ENCODE data around the gene SLC6A2. TPM values are rescaled to one million over a fixed set of nuclear protein-coding genes. Genes with fewer than 3 reads are reported as not detected.
A peak's percentile ranks its signal among the peaks of the same experiment; 100 is the strongest.

Gene SLC6A2
- total and polyA plus RNA-seq, 8 donors, result 0.09 to 0.52 (median 0.25) TPM; not detected in 5

DNA sequence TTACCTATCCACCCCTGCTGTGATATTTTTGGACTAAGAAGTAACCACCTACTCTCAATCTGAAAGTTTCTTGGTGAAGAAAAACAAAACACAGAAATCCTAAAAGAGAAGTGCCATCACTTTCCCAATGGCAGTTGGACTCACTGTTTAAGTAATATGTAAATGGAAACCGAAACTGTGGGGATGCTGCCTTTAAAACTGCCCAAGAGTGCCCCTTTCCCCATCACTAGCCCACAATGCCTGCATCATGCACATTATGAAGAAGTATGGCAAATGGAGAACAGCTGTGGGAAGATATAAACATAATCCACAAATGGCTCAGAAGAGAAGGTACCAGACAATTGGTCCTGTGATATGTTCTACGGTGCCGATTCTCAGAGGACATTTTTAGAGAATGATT, 33.5 kb upstream of the SLC6A2 start:
- no peak for ATAC-seq
- WGBS, 2 donors, result 74 to 79% methylated on average over 3 of the region's 3 CpGs
- intact Hi-C loops (cut with DNase I), result no loop called here
- Histone ChIP-seq H3K36me3 (no peaks in the 10 kb centered on the region), H3K4me3 (no peak overlapping the region), H3K4me1 (peaks cover 4 to 12% (median 6%) of the 10 kb centered on the region in 3 donors), H3K27ac (no peak overlapping the region), H3K9me3 (no peaks in the 10 kb centered on the region), H3K27me3 (no peaks in the 10 kb centered on the region)
- TF ChIP-seq, protein P1, sequence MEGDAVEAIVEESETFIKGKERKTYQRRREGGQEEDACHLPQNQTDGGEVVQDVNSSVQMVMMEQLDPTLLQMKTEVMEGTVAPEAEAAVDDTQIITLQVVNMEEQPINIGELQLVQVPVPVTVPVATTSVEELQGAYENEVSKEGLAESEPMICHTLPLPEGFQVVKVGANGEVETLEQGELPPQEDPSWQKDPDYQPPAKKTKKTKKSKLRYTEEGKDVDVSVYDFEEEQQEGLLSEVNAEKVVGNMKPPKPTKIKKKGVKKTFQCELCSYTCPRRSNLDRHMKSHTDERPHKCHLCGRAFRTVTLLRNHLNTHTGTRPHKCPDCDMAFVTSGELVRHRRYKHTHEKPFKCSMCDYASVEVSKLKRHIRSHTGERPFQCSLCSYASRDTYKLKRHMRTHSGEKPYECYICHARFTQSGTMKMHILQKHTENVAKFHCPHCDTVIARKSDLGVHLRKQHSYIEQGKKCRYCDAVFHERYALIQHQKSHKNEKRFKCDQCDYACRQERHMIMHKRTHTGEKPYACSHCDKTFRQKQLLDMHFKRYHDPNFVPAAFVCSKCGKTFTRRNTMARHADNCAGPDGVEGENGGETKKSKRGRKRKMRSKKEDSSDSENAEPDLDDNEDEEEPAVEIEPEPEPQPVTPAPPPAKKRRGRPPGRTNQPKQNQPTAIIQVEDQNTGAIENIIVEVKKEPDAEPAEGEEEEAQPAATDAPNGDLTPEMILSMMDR (IDR thresholded peaks at IDR 0.05), result no peak
- FAIRE-seq, result no peak
- DNase-seq, result no peak

DNA sequence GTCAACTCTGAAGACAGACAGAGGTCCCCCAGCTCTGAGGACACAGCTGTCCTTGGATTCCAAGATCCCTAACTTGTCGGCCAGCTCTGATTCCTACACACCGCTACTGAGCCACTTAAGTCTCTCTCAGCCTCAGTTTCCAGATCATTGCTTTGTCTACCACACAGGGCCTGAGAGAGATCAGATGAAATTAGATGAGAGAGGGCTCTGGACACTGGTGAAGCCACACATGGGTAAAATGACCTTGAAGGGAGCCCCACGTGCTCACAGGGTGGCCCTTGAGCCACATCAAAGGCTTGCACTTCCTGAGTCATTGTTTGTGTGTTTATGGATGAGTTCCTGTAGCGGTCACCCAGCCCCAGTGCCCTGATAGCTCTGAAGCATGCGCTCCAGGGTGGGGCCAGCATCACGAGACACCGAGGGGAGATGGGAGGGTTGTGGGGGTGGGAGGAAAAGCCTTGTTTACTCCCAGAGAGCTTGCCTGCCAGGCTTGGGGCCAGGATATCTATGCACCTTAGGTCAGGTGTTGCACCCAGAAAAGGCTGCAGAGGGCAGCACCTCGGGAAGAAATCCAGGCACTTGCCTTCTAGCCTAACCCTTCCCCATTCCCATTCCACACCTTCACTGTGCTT, 32.7 kb upstream of the SLC6A2 start:
- Histone ChIP-seq H3K27ac (no peak overlapping the region), H3K27me3 (no peaks in the 10 kb centered on the region), H3K9me3 (no peaks in the 10 kb centered on the region), H3K4me3 (no peak overlapping the region), H3K4me1 (peaks cover 4 to 12% (median 6%) of the 10 kb centered on the region in 3 donors), H3K36me3 (no peaks in the 10 kb centered on the region)
- DNase-seq, result no peak
- peak in 3 of 4 donors; percentile 48 to 67 (median 59) for ATAC-seq
- no peak for FAIRE-seq
- WGBS, 2 donors, result 42 to 46% methylated on average over 8 of the region's 8 CpGs
- TF ChIP-seq, protein P1 (IDR thresholded peaks at IDR 0.05), result no peak
- intact Hi-C loops (cut with DNase I), result no loop called here

DNA sequence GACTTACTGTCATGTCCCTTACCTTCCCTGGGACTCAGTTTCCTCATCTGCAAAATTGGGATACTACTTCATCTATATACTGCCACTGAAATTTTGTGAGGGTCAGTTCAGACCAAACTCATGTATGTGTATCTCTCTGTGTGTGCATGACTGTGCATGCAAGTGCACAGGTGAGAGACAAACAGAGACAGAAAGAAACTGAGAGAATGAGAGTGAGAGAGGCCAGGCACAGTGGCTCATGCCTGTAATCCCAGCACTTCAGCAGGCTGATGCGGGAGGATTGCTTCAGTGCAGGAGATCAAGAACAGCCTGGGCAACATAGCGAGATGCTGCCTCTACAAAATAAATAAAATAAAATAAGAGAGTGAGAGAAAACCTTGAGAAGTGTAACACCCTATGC, 32.1 kb upstream of the SLC6A2 start:
- 79 to 84% methylated on average over 2 of the region's 2 CpGs for WGBS, 2 donors
- H3K27me3 ChIP-seq, result no peaks in the 10 kb centered on the region
- FAIRE-seq, result no peak

DNA sequence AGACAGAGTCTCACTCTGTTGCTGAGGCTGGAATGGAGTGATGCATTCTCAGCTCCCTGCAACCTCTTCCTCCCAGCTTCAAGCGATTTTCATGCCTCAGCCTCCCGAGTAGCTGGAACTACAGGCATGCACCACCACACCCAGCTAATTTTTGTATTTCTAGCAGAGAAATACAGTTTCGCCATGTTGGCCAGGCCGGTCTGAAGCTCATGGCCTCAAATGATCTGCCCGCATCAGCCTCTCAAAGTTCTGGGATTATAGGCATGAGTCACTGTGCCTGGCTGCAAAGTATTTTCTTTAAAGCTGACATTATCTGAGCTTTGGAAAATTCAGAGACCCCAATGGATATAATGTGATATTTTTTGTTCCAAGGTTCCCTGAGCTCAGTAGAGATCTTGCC, 31.1 kb upstream of the SLC6A2 start:
- DNase-seq, result no peak
- Histone ChIP-seq H3K27ac (no peak overlapping the region), H3K4me3 (no peak overlapping the region), H3K27me3 (no peaks in the 10 kb centered on the region), H3K4me1 (peaks cover 4 to 12% (median 6%) of the 10 kb centered on the region in 3 donors), H3K9me3 (no peaks in the 10 kb centered on the region), H3K36me3 (no peaks in the 10 kb centered on the region)
- intact Hi-C loops (cut with DNase I), result no loop called here
- TF ChIP-seq, protein P1 (IDR thresholded peaks at IDR 0.05), result no peak
- no peak for ATAC-seq
- WGBS, 2 donors, result 86 to 93% methylated on average over 5 of the region's 5 CpGs
- no peak for FAIRE-seq

More for the DNA sequence above, 32.1 kb upstream of the SLC6A2 start:
- Histone ChIP-seq H3K4me1 (peaks cover 4 to 12% (median 6%) of the 10 kb centered on the region in 3 donors), H3K9me3 (no peaks in the 10 kb centered on the region), H3K27ac (no peak overlapping the region), H3K4me3 (no peak overlapping the region), H3K36me3 (no peaks in the 10 kb centered on the region)
- ATAC-seq (no peak), DNase-seq (no peak)
- intact Hi-C loops (cut with DNase I), result no loop called here
- TF ChIP-seq, protein P1 (IDR thresholded peaks at IDR 0.05), result no peak

DNA sequence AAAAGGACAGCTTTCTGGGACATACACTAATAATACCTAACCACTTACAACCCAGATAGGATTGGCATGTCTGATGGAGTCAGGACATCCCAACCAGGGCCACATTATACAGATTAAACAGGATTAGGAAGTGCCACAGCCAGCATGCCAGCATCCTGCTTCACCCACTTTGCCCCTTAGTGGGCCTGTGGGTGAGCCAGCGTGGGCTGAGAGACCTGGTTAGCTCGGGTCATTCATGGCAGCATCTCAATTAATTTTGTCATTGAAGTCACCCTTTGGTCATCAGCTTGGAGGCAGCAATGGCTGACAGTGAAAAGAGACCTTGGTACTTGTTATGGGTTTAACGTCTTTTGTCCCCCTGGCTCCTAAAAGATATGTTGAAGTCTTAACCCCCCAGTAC, 29.9 kb upstream of the SLC6A2 start:
- no peak overlapping the region for H3K27ac ChIP-seq
- 85 to 92% methylated on average over 3 of the region's 3 CpGs for WGBS, 2 donors
- DNase-seq (no peak), ATAC-seq (no peak), FAIRE-seq (no peak)
- H3K4me1 ChIP-seq, result peaks cover 4 to 12% (median 6%) of the 10 kb centered on the region in 3 donors
- TF ChIP-seq, protein P1 (IDR thresholded peaks at IDR 0.05), result no peak
- no peak overlapping the region for H3K4me3 ChIP-seq
- H3K9me3 ChIP-seq, result no peaks in the 10 kb centered on the region
- H3K36me3 ChIP-seq, result no peaks in the 10 kb centered on the region
- no peaks in the 10 kb centered on the region for H3K27me3 ChIP-seq
- intact Hi-C loops (cut with DNase I), result no loop called here

Data from pancreas (tissue), 10 donors.